ENCODE measurements around the gene CFAP61. TPM values are rescaled to one million over a fixed set of nuclear protein-coding genes. Genes with fewer than 3 reads are reported as not detected.

The CFAP61 gene
- total and polyA plus RNA-seq, 9 of the 15 experiments (the other 6 are each of a cell fraction or from before 2014, with no cell fraction given) = 0.11 TPM; not detected in 8

DNA sequence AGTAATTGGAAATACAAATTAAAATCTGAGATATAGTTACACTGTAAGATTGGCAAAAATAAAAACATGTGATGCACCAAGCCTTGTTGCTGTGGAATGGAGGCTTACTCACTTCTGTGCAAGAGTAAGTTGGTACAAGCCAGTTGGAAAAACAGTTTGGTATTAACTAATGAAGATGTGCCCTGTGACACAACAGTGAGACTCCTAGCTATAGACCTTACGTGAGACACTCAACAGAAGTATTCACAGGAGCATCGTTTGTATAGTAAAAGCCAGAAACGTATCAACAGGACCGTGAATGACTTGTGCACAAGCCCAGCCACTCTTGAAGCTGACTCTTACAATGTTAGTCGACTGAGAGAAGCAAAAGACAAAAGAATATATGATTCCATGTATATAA lies 20.5 kb upstream of the CFAP61 start:
- Histone ChIP-seq H2AFZ (ENCODE audit: low read depth, low read length) (no peak overlapping the region), H3K9me1 (ENCODE audit: control insufficient read depth, insufficient read depth, low read length) (no peaks in the 10 kb centered on the region), H3K4me3 (no peak overlapping the region), H3K79me2 (ENCODE audit: control insufficient read depth, insufficient read depth, low read length) (peaks cover 3% of the 10 kb centered on the region; the same call in 1 of the 3 replicates), H3K4me1 (replicated peaks in 1 of 2; ENCODE audit: control insufficient read depth in 2 of 2, insufficient read depth in 2 of 2, low read length in 2 of 2) (no peaks in the 10 kb centered on the region), H3K4me2 (ENCODE audit: insufficient read depth, low read length) (no peak overlapping the region), H4K20me1 (replicated peaks; ENCODE audit: control insufficient read depth, insufficient read depth, low read length) (no peaks in the 10 kb centered on the region), H3K9ac (ENCODE audit: insufficient read depth in 1 of 2, low read depth in 2 of 2, low read length in 2 of 2) (no peak overlapping the region), H3K27me3 (ENCODE audit: control insufficient read depth in 2 of 2, insufficient read depth in 2 of 2, low read length in 2 of 2) (no peaks in the 10 kb centered on the region), H3K27ac (ENCODE audit: extremely low read depth, low read depth, low read length) (no peak overlapping the region), H3K9me3 (replicated peaks; ENCODE audit: control insufficient read depth, insufficient read depth, low read depth, low read length) (no peaks in the 10 kb centered on the region), H3K36me3 (ENCODE audit: control insufficient read depth, insufficient read depth, low read length) (peaks cover 87% of the 10 kb centered on the region)
- WGBS (ENCODE audit: insufficient coverage, low coverage, missing lambda C conversion rate) = 78% methylated on average over 5 of the region's 5 CpGs
- ChIA-PET POLR2A (no interaction called here), CTCF (ENCODE audit: low intra/inter-chr PET ratio) (no interaction called here)
- no peak for ATAC-seq
- TF ChIP-seq ZNF124 (CRISPR knock-in tag; IDR thresholded peaks at IDR 0.05) = no peak
- no peak for TF ChIP-seq SNIP1 (IDR thresholded peaks at IDR 0.05; ENCODE audit: low read depth)
- TF ChIP-seq SRSF9 (IDR thresholded peaks at IDR 0.05; ENCODE audit: borderline replicate concordance, low read depth, low read length) = no peak
- no peak for TF ChIP-seq RBFOX2 (IDR thresholded peaks at IDR 0.05; ENCODE audit: low read depth, low read length)
- no peak for TF ChIP-seq BCOR (IDR thresholded peaks at IDR 0.05)
- no peak for TF ChIP-seq SETDB1 (IDR thresholded peaks at IDR 0.05; ENCODE audit: low read length)
- TF ChIP-seq, protein P1, sequence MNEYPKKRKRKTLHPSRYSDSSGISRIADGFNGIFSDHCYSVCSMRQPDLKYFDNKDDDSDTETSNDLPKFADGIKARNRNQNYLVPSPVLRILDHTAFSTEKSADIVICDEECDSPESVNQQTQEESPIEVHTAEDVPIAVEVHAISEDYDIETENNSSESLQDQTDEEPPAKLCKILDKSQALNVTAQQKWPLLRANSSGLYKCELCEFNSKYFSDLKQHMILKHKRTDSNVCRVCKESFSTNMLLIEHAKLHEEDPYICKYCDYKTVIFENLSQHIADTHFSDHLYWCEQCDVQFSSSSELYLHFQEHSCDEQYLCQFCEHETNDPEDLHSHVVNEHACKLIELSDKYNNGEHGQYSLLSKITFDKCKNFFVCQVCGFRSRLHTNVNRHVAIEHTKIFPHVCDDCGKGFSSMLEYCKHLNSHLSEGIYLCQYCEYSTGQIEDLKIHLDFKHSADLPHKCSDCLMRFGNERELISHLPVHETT (CRISPR knock-in tag; conservative IDR thresholded peaks at IDR 0.05 in 1 of 2, IDR thresholded peaks at IDR 0.05 in 1 of 2) = no peak
- no peak for TF ChIP-seq PML (IDR thresholded peaks at IDR 0.05; ENCODE audit: low read length)
- no peak for TF ChIP-seq ZNF449 (CRISPR knock-in tag; IDR thresholded peaks at IDR 0.05)
- no peak for TF ChIP-seq NR3C1 (CRISPR knock-in tag; IDR thresholded peaks at IDR 0.05)
- TF ChIP-seq ZFP36 (IDR thresholded peaks at IDR 0.05; ENCODE audit: low read depth, low read length, partially characterized antibody) = no peak
- TF ChIP-seq GATAD2B (IDR thresholded peaks at IDR 0.05; ENCODE audit: borderline replicate concordance) = no peak
- no peak for TF ChIP-seq ZNF75A (CRISPR knock-in tag; IDR thresholded peaks at IDR 0.05)
- no peak for DNase-seq (ENCODE audit: extremely low read depth in 1 of 4, low spot score in 3 of 4)
- in situ Hi-C loops (cut with MboI) (no loop called here), intact Hi-C loops (cut with micrococcal nuclease) (no loop called here)
- FAIRE-seq = no peak
- no TSS peak for BruUV-seq (replicated peaks)
